22Rv1 (cell line): ENCODE data around the gene PTPN9.
A peak's percentile ranks its signal among the peaks of the same experiment; 100 is the strongest.

Experiments
- ZFX ChIP-seq: fragments of 450-650 bp; IDR thresholded peaks from 2 replicates; pipeline ENCODE4 v1.6.1; 2017; ENCODE audit warnings: antibody characterized with exemption, borderline replicate concordance
- TF ChIP-seq, protein P1 (sequence below): fragments of 450-650 bp; IDR thresholded peaks from 2 replicates; pipeline ENCODE4 v1.5.1; 2017; ENCODE audit warnings: mild to moderate bottlenecking

DNA sequence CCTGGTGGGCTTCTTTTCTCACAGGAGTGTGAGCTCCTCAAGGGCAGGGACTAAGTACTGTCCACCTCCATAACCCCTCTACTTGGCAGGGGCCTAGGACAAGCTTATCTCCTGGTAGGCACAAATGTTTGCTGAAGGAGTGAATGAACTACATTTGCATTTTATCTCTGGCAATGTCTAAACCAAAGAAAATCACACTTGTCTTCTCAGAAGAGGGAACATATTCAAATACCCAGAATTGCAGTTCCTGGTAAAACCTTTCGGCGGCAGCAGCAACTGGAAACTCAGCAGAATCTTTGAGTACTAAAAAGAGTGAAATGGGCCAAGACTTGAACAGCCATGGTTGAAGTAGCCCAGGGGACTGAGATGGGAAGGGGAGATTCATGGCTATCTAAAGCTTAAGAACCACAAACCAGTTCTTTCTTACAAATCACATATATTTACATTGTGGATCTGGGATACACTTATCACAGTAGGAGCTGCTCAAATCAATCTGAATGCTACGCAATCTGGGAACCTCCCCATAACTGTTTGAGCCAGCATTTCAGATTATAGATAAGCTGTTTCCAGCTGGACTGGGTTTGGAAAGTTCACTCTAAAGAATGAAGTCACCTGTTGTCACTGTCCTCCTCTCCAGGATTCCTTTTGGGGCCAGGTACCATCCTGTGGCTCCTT is 18.7 kb upstream of the PTPN9 start:
- TF ChIP-seq, protein P1, sequence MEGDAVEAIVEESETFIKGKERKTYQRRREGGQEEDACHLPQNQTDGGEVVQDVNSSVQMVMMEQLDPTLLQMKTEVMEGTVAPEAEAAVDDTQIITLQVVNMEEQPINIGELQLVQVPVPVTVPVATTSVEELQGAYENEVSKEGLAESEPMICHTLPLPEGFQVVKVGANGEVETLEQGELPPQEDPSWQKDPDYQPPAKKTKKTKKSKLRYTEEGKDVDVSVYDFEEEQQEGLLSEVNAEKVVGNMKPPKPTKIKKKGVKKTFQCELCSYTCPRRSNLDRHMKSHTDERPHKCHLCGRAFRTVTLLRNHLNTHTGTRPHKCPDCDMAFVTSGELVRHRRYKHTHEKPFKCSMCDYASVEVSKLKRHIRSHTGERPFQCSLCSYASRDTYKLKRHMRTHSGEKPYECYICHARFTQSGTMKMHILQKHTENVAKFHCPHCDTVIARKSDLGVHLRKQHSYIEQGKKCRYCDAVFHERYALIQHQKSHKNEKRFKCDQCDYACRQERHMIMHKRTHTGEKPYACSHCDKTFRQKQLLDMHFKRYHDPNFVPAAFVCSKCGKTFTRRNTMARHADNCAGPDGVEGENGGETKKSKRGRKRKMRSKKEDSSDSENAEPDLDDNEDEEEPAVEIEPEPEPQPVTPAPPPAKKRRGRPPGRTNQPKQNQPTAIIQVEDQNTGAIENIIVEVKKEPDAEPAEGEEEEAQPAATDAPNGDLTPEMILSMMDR, result peak; percentile 32
- no peak for TF ChIP-seq ZFX
